ENCODE data around the gene SLC16A9. TPM values are rescaled to one million over a fixed set of nuclear protein-coding genes. Genes with fewer than 3 reads are reported as not detected.

SLC16A9 gene
- total RNA-seq, 4 donors from 2014 or later, result 0.25 to 2.3 (median 0.77) TPM

- DNase-seq (ENCODE audit: low spot score), result no peak
- no peak for ATAC-seq (ENCODE audit: low FRiP score)
Observed at GRCh38 chr10:59628965-59629364, 80.7 kb downstream of the SLC16A9 start.

GRCh38 chr10:59628456-59628855, 81.2 kb downstream of the SLC16A9 start:
- no peak for ATAC-seq (ENCODE audit: low FRiP score)
- no peak for TF ChIP-seq CTCF (IDR thresholded peaks at IDR 0.05)

More at GRCh38 chr10:59628965-59629364, 80.7 kb downstream of the SLC16A9 start:
- TF ChIP-seq CTCF (IDR thresholded peaks at IDR 0.05), result no peak

GRCh38 chr10:59627366-59628018, 82.2 kb downstream of the SLC16A9 start:
- ATAC-seq (ENCODE audit: low FRiP score), result peak; percentile 34
- DNase-seq (ENCODE audit: low spot score), result no peak
- no peak for TF ChIP-seq CTCF (IDR thresholded peaks at IDR 0.05)

More at GRCh38 chr10:59628456-59628855, 81.2 kb downstream of the SLC16A9 start:
- no peak for DNase-seq (ENCODE audit: low spot score)

- ATAC-seq (ENCODE audit: low FRiP score) (no peak), DNase-seq (ENCODE audit: low spot score) (no peak)
- TF ChIP-seq CTCF (IDR thresholded peaks at IDR 0.05), result no peak
Observed at GRCh38 chr10:59626523-59626869, 83.2 kb downstream of the SLC16A9 start.

- DNase-seq (ENCODE audit: low spot score), result no peak
- peak in 2 of 3 donors; percentile 42 to 60 for TF ChIP-seq CTCF (IDR thresholded peaks at IDR 0.05)
- peak; percentile 62 for ATAC-seq (ENCODE audit: low FRiP score)
Observed at GRCh38 chr10:59625721-59626522, 83.7 kb downstream of the SLC16A9 start.

- TF ChIP-seq CTCF (IDR thresholded peaks at IDR 0.05), result no peak
Observed at GRCh38 chr10:59624951-59625350, 84.7 kb downstream of the SLC16A9 start.

More at GRCh38 chr10:59624951-59625350, 84.7 kb downstream of the SLC16A9 start:
- ATAC-seq (ENCODE audit: low FRiP score) (no peak), DNase-seq (ENCODE audit: low spot score) (no peak)

Measured in omental fat pad (tissue), 4 donors.